Astrocyte (in vitro differentiated cells and primary cell): ENCODE measurements around the gene SYT2.

ENCODE experiments used
- EZH2 ChIP-seq: IDR thresholded peaks from 2 replicates; pipeline ENCODE4 v1.6.1; 2012; ENCODE audit warnings: mild to moderate bottlenecking, low read length, inconsistent platforms; ENCODE audit not compliant: insufficient read depth
- TF ChIP-seq, protein P1 (sequence below): IDR thresholded peaks from 2 replicates; pipeline ENCODE4 v1.5.1; 2011; ENCODE audit warnings: low read depth, mild to moderate bottlenecking, inconsistent platforms, low read length, moderate library complexity; ENCODE audit not compliant: insufficient read depth

DNA sequence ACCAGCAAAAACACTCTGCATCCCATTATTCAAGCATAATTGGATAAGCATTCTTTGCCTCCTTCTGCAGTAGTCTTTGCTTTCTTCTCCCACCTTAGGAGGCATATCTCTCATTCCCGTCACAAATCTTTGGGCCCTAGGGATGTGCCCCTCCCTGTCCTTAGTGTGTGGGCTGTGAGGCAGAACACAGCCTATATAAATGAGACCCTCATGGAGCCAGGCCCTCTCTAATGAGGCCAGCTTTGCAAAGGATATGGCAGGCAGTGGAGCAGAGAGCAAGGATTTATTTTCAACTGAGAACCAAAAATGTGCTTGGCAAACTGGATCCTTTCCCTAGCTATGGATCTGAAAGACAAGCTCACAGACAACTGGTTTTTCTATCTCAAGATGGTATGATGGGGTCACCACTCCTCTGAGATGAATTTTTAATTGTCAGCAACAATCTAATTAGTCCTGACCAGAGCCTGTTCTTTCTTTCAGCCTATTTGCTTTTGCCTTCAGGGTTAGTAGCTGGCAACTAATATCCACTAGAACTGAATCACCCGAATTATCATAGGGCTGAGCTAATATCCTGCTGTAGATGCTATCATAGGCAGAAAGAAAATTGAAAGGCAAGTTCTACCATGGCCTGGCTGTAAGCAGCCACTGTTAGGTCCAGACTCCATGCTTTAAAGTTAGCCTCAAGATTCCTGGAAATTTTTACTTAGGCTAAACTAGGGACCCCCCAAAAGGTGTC, 134.2 kb downstream of the SYT2 start:
- TF ChIP-seq, protein P1, sequence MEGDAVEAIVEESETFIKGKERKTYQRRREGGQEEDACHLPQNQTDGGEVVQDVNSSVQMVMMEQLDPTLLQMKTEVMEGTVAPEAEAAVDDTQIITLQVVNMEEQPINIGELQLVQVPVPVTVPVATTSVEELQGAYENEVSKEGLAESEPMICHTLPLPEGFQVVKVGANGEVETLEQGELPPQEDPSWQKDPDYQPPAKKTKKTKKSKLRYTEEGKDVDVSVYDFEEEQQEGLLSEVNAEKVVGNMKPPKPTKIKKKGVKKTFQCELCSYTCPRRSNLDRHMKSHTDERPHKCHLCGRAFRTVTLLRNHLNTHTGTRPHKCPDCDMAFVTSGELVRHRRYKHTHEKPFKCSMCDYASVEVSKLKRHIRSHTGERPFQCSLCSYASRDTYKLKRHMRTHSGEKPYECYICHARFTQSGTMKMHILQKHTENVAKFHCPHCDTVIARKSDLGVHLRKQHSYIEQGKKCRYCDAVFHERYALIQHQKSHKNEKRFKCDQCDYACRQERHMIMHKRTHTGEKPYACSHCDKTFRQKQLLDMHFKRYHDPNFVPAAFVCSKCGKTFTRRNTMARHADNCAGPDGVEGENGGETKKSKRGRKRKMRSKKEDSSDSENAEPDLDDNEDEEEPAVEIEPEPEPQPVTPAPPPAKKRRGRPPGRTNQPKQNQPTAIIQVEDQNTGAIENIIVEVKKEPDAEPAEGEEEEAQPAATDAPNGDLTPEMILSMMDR = no peak
- no peak for TF ChIP-seq EZH2
